Glomerular visceral epithelial cell (primary cell): ENCODE results near the gene CGGBP1.

ENCODE experiments used
- DNase-seq: peaks from one replicate; pipeline ENCODE4 v3.0.0-alpha.2; 2016; ENCODE audit errors: extremely low spot score

The CGGBP1 gene, protein sequence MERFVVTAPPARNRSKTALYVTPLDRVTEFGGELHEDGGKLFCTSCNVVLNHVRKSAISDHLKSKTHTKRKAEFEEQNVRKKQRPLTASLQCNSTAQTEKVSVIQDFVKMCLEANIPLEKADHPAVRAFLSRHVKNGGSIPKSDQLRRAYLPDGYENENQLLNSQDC

DNA sequence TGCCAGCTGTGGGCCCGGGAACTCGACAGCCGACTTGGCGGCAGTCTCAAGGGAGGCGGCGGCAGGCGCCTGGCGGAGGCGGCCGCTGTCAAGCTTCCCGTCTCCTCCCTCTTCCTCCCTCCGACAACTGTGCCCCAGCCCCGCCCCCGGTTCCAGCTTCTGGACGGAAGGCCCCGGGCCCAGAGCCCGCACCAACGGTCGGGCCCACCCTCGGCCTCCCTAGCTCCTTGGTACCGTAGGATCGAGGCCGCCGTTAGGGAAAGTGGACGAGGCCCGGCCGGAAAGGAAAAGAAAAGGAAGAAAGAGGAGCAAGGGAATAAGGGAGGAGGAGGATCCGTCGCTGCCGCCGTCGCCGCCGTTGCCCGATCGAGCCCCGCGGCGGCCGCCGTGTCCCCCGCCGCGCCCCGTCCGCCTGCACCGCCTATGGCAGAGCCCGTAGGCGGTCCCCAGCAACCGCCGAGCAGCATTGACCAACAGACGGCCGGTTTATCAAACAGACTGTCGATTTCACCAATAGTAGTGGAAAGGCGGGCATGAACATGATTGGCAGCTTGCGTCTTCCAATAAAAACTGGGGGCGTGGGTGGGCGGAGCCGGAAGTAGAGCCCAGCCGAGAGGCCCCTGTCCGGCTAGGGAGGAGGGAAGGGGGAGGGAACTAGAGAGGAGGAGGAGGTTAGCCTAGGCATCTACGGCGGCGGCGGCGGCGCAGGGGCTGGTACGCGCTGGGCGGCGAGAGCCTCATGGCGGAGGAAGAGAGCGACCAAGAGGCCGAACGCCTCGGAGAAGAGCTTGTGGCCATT lies at the start of gene CGGBP1, which contains the start of gene ZNF654:
Gene CGGBP1, minus strand, starts transcription at position 425 of the 799 bp plus-strand sequence. CDS start 3,029 bp downstream, outside the sequence.
Gene ZNF654, plus strand, starts transcription at position 675 of the 799 bp plus-strand sequence. Its CDS starts 65 bp downstream, at position 740.
- peak; percentile 99 for DNase-seq

DNA sequence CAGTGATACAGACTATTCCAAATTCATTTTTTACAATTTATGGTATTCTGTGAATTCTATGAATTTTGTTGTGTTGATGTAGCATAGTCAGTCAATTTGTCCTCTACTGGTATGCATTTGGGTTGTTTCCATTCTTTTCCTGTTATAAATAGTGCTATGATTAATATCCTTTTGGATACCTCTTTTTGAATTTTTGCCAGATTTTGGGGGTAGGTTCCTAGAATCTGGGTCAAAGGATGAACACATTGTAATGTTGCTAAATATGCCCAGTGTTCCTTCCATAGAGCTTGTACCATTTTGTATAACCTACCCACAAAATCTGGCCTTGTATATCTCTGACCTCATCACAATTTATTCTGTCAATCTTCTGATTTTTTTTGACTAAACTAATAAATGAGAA lies 46.5 kb upstream of the CGGBP1 start:
- DNase-seq = no peak

- no peak for DNase-seq
Measured at GRCh38 chr3:88101142-88101541, 42.3 kb upstream of the CGGBP1 start.

GRCh38 chr3:88093266-88093665 lies 34.5 kb upstream of the CGGBP1 start:
- no peak for DNase-seq

- DNase-seq = no peak
Measured at GRCh38 chr3:88092270-88092669, 33.5 kb upstream of the CGGBP1 start.

DNA sequence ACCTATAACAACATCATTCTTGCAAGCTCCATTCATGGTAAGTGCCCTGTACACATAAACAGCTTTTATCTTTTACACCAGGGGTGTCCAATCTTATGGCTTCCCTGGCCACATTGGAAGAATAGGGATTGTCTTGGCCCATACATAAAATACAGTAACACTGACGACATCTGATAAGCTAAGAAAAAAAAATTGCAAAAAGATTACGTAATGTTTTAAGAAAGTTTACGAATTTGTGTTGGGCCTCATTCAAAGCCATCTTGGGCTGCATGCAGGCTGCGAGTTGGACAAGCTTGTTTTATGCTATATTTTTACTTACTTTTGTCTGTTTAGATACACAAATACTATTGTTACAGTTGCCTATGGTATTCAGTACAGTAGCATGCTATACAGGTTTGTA lies 31.9 kb upstream of the CGGBP1 start:
- DNase-seq = no peak

DNA sequence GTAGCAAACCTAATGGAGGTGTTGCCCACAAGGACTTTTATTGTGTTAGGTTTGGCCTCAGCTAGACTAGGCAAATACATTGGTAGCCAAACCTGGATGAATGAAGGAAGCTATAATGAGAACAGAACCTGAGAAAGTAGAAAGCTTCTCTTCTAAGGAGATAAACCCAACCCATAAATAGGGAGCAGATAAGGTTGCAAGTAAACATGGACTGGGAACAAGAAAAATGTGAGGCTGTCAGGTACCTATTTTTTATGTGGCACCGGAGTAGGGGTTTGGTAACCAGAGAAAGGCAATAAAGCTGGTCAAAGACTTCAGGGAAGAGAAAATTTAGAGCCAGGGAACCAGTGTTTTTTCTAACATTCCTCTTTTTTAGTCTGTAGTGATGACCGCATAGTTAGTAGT lies 25.3 kb upstream of the CGGBP1 start:
- DNase-seq = no peak

GRCh38 chr3:88082854-88083253 lies 24.0 kb upstream of the CGGBP1 start:
- DNase-seq = no peak

DNA sequence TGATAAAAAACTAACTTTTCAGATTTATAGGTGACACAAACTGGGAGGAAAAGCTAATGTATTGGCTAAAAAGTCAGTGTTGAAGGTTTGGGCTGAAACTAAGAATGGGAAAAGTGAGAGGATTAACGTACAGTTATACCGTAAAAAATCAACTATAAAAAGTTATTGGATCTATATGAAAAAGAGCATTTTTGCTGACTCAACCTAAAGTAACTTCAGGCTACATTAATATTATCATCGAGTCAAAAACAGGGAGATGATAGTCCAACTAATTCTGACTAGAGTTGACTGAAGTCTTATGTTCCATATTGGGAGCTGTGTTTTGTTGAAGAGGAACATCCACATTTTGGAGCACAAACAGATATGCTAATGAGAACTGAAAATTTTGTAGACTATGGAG lies 20.1 kb upstream of the CGGBP1 start:
- DNase-seq = no peak

GRCh38 chr3:88076712-88077111 lies 17.9 kb upstream of the CGGBP1 start:
- DNase-seq = no peak

- DNase-seq = no peak
Measured at GRCh38 chr3:88075497-88075896, 16.7 kb upstream of the CGGBP1 start.

DNA sequence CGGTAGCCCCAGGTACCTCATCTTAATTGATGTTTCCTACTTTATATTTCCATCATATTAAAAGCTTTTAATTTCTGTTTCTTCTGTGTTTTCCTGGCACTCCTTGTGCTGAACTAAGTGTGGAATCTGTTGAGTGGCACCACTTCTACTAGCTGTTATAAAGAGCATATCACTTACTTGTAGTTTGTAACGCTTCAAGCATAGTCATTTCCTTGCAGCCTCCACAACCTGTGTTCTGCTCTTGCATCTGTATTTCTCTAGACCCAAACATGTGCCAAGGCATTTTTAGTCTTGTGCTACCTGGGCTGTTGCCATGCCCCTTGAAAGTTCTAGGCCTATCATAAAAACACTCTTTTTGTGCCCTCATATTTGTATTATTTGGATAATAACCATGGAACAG lies 16.3 kb upstream of the CGGBP1 start:
- DNase-seq = no peak

- DNase-seq = no peak
Measured at GRCh38 chr3:88061746-88062145, 2.9 kb upstream of the CGGBP1 start.

DNA sequence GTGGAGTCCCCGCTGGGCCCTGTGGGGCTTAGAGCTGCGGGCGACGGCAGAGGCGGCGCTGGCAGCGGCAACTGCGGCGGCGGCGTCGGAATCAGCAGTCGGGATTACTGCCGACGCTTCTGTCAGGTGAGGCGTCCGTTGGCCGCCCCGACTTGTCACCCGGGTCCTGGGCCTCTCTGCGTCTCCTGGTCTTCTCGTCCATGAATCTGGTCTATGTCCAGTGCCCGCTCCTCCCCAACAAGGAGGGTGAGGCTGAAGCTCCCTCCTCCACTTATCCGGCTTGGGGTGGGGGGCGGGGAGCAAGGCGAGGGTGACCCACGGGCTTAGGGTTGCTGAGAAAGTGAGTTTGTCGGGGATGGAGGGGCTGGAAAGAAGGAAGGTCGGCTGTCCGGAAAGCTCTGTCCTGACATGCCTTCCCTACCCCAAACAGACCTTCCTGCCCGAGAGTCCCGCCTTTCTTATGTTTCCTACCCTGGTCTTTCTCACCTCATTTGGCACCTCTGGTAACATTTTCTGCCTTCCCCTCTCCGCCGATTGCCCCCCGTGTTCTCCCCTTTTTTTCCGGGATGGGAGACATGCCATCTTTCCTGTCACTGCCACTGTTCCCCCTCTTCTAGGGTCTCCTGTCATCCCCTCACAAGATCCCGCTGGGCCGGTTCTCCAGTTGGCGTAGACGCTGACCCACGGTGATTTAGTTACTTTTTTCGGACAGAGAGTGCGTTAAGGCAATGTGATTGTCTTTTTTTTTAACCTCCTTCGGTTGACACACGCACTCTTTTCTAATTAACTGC lies 770 bp upstream of the CGGBP1 start:
- no peak for DNase-seq

GRCh38 chr3:88058306-88058580 lies 562 bp downstream of the CGGBP1 start:
- DNase-seq = no peak

- no peak for DNase-seq
Measured at GRCh38 chr3:88057630-88058305, 1.0 kb downstream of the CGGBP1 start.

DNA sequence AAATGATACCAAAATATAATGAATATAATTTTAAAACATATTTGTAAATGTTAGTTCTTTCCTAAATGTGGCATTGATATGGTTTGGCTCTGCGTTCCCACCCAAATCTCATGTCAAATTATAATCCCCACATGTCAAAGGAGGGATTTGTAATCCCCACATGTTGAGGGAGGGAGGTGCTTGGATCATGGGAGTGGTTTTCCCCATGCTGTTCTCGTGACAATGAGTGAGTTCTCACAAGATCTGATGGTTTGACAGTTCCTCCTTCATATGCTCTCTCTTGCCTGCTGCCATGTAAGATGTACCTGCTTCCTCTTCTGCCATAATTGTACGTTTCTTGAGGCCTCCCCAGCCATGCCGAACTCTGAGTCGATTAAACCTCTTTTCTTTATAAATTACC lies 12.0 kb downstream of the CGGBP1 start:
- DNase-seq = no peak

- DNase-seq = no peak
Measured at GRCh38 chr3:88044411-88044810, 14.4 kb downstream of the CGGBP1 start.

GRCh38 chr3:88041005-88041404 lies 17.8 kb downstream of the CGGBP1 start:
- no peak for DNase-seq

DNA sequence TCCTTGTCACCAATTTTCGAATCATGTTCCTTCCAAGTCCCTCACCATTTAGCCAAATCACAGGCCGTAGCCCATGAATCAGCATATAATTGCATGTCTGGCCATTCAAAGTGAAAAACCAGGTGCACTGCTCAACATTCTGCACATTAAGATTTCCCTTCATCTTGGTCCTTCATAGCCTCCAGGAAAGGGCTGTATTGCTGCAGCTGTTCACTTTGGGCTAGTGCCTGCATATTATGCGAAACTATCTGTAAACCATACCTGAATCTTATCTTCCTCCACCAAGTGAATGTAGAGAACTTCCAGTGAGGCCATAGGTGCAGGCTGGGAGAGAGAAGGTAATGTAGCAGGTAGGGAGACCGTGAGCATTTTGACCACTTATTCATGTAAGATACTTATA lies 18.3 kb downstream of the CGGBP1 start:
- no peak for DNase-seq

DNA sequence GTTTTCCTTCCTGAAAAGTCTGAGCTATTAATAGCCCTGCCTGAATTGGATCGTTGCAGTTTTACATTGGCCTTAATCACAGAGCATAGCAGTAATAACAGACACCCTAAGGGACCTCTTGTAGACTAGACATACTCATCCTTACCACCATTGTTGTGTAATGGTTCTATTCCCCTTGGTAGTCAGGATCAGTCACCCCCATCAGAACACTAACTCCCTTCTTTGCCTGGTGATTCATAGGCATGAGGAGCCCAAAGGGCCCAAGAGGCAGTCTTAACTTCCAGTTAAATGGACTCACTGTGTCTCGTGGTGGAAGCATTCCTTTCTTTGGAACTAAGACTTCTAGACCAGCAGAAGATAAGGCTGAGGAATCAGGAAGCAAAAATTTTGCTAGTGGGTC lies 20.2 kb downstream of the CGGBP1 start:
- DNase-seq = peak; percentile 5

DNA sequence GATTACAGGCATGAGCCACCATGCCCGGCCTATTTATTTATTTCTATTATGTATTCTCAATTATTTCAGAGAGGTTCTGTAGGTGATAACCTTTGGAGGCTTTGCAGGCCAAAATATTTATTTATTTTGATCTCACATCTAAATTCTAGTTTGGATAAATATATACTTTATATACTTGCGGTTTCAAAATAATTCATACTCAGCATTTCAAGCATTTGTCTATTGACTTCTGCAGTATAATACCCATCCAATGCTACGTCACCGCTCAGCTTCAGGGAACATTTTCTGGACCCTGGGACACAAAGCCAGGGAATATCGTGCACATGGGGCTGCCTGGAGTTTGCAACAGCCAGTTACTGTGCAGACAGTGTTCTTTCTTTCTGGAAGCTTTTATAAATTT lies 22.6 kb downstream of the CGGBP1 start:
- DNase-seq = no peak
